Lung (tissue), 12 donors: ENCODE measurements around the gene ZBTB3. TPM values are rescaled to one million over a fixed set of nuclear protein-coding genes. Genes with fewer than 3 reads are reported as not detected.

ENCODE experiments used
- ATAC-seq: fragments of 200-7000 bp; cut with Tn5 transposase; one replicate; pipeline ENCODE4 v1.9.1; 2020; ENCODE audit warnings: moderate number of reproducible peaks; ENCODE audit not compliant: insufficient read depth, low FRiP score
- DNase-seq, 3 donors: peaks; one replicate each; pipeline ENCODE4 v3.0.0-alpha.2; 2013 to 2017
- H3K27ac ChIP-seq, 2 donors: one replicate each; pipeline ENCODE4 v1.5.1; 2013; ENCODE audit warnings: mild to moderate bottlenecking in 2 of 2, moderate library complexity in 2 of 2, control low read depth in 1 of 2, inconsistent platforms in 1 of 2, low read depth in 1 of 2, low read length in 1 of 2
- H3K27me3 ChIP-seq, 3 donors: one replicate each; pipeline ENCODE4 v1.5.1; 2013; ENCODE audit warnings: low read length in 2 of 3; ENCODE audit not compliant: control insufficient read depth in 3 of 3, insufficient read depth in 3 of 3
- H3K36me3 ChIP-seq, 4 donors: one replicate each; pipeline ENCODE4 v1.5.1; 2013; ENCODE audit warnings: low read length in 4 of 4, mild to moderate bottlenecking in 1 of 4, moderate library complexity in 1 of 4; ENCODE audit not compliant: control insufficient read depth in 4 of 4, insufficient read depth in 4 of 4
- H3K4me1 ChIP-seq, 5 donors: one replicate each; pipeline ENCODE4 v1.5.1; 2013; ENCODE audit warnings: low read length in 5 of 5, mild to moderate bottlenecking in 2 of 5, moderate library complexity in 1 of 5; ENCODE audit not compliant: control insufficient read depth in 5 of 5, insufficient read depth in 5 of 5
- H3K4me3 ChIP-seq: one replicate; pipeline ENCODE4 v1.5.1; 2013; ENCODE audit warnings: mild to moderate bottlenecking, control low read depth, moderate library complexity
- H3K9ac ChIP-seq, 2 donors: one replicate each; pipeline ENCODE4 v1.5.1; 2013; ENCODE audit warnings: low read length in 2 of 2, control low read depth in 1 of 2; ENCODE audit not compliant: insufficient read depth in 1 of 2
- H3K9me3 ChIP-seq, 4 donors: one replicate each; pipeline ENCODE4 v1.5.1; 2013; ENCODE audit warnings: low read length in 3 of 4, mild to moderate bottlenecking in 1 of 4, moderate library complexity in 1 of 4; ENCODE audit not compliant: control insufficient read depth in 4 of 4, insufficient read depth in 3 of 4
- CTCF ChIP-seq: IDR thresholded peaks from 2 replicates; pipeline ENCODE4 v1.5.1; 2012; ENCODE audit warnings: mild to moderate bottlenecking; ENCODE audit errors: control extremely low read depth, extremely low read depth
- WGBS, 2 donors: extraction: QIAGEN DNeasy Blood & Tissue Kit; methylation state at CpG; one replicate each; pipeline ENCODE4 v1.1.7; 2013; 5-methylcytosine and 5-hydroxymethylcytosine counted together
- polyA plus RNA-seq, 2 donors: library from polyadenylated mRNA; stranded (reverse); fragments of 200-250 nt; gene quantifications; one replicate each; pipeline ENCODE4 v1.2.1, GENCODE V29; 2013
- total RNA-seq, 2 donors: library from RNA; depleted of rRNA in 1 of 2; stranded (reverse); fragments of >200 nt in 1 of 2; gene quantifications; one replicate each; pipeline ENCODE4 v1.2.1, GENCODE V29; 2014 to 2021
- donor health status: control.
- donor health status: control.
- donor health status: Bipolar disorder and iron deficiency.
- donor health status: healthy.
- donor health status: DM: yes; HTN: yes; CAD: no.

Gene ZBTB3
- total and polyA plus RNA-seq, 4 donors, result 2.1 to 12.9 (median 7.4) TPM

GRCh38 chr11:62757846-62758788, 4.2 kb upstream of the ZBTB3 start:
- WGBS, 2 donors, result 65 to 73% methylated on average over 9 of the region's 9 CpGs
- no peaks in the 10 kb centered on the region for H3K9me3 ChIP-seq
- no peaks in the 10 kb centered on the region for H3K27me3 ChIP-seq
- ATAC-seq (no peak), DNase-seq (no peak)
- peaks cover 0 to 5% (median 2%) of the 10 kb centered on the region in 4 donors for H3K36me3 ChIP-seq
- H3K9ac ChIP-seq, result no peak overlapping the region
- H3K4me1 ChIP-seq, result peaks cover 0 to 19% (median 7%) of the 10 kb centered on the region in 5 donors
- no peak for TF ChIP-seq CTCF
- no peak overlapping the region for H3K4me3 ChIP-seq
- H3K27ac ChIP-seq, result no peak overlapping the region

GRCh38 chr11:62755086-62755615, 1.2 kb upstream of the ZBTB3 start:
- Histone ChIP-seq H3K4me1 (peaks cover 0 to 11% (median 0%) of the 10 kb centered on the region in 5 donors), H3K9me3 (no peaks in the 10 kb centered on the region), H3K27me3 (no peaks in the 10 kb centered on the region), H3K9ac (no peak overlapping the region), H3K36me3 (peaks cover 0 to 16% (median 10%) of the 10 kb centered on the region in 4 donors), H3K4me3 (no peak overlapping the region), H3K27ac (no peak overlapping the region)
- no peak for DNase-seq
- WGBS, 2 donors, result 86 to 90% methylated on average over 10 of the region's 10 CpGs
- no peak for TF ChIP-seq CTCF
- no peak for ATAC-seq

- no peak overlapping the region for H3K4me3 ChIP-seq
- H3K27me3 ChIP-seq, result no peaks in the 10 kb centered on the region
- H3K27ac ChIP-seq, result peak overlapping the region; percentile 41 to 77
- peaks cover 0 to 11% (median 0%) of the 10 kb centered on the region in 5 donors for H3K4me1 ChIP-seq
- no peak for ATAC-seq
- WGBS, 2 donors, result 66 to 72% methylated on average over 15 of the region's 15 CpGs
- no peak for DNase-seq
- TF ChIP-seq CTCF, result no peak
- no peak overlapping the region for H3K9ac ChIP-seq
- peaks cover 0 to 20% (median 11%) of the 10 kb centered on the region in 4 donors for H3K36me3 ChIP-seq
- no peaks in the 10 kb centered on the region for H3K9me3 ChIP-seq
Observed at GRCh38 chr11:62752994-62753735, 795 bp downstream of the ZBTB3 start.
